Ascending aorta (tissue), 2 donors: ENCODE measurements around the gene KCTD2. TPM values are rescaled to one million over a fixed set of nuclear protein-coding genes. Genes with fewer than 3 reads are reported as not detected.
A peak's percentile ranks its signal among the peaks of the same experiment; 100 is the strongest.

Source experiments
- DNase-seq, 2 donors: peaks; one replicate each; pipeline ENCODE4 v3.0.0-alpha.2; 2019; ENCODE audit warnings: low spot score in 2 of 2
- H3K27ac ChIP-seq, 2 donors: fragments of 200-600 bp; sonication (generic); one replicate each; pipeline ENCODE4 v1.5.1; 2016 to 2017; ENCODE audit warnings: mild to moderate bottlenecking in 1 of 2
- H3K27me3 ChIP-seq: fragments of 200-600 bp; sonication (generic); one replicate; pipeline ENCODE4 v1.5.1; 2017
- H3K36me3 ChIP-seq, 2 donors: fragments of 200-600 bp; sonication (generic); one replicate each; pipeline ENCODE4 v1.5.1; 2016
- H3K4me1 ChIP-seq, 2 donors: fragments of 200-600 bp; sonication (generic); one replicate each; pipeline ENCODE4 v1.5.1; 2016 to 2017; ENCODE audit warnings: mild to moderate bottlenecking in 1 of 2
- H3K4me3 ChIP-seq, 2 donors: fragments of 200-600 bp; sonication (generic); one replicate each; pipeline ENCODE4 v1.5.1; 2016 to 2017; ENCODE audit warnings: mild to moderate bottlenecking in 1 of 2
- H3K9me3 ChIP-seq, 2 donors: fragments of 200-600 bp; sonication (generic); one replicate each; pipeline ENCODE4 v1.5.1; 2016
- CTCF ChIP-seq, 3 experiments: fragments of 200-600 bp in 2 of 3; fragments of 450-650 bp in 1 of 3; sonication (generic) in 2 of 3; IDR thresholded peaks; one replicate each; pipeline ENCODE4 v1.5.1; 2016 to 2019; ENCODE audit warnings: antibody characterized with exemption in 3 of 3, mild to moderate bottlenecking in 1 of 3, moderate library complexity in 1 of 3
- intact Hi-C: fragments of 100-400 bp; cut with DNase I; formaldehyde crosslinking; loops from one replicate; pipeline ENCODE4 v1.15.1; 2023
- total RNA-seq: library from RNA; depleted of rRNA; stranded (reverse); fragments of >200 nt; gene quantifications from one replicate; pipeline ENCODE4 v1.1.0, GENCODE V29; 2016

The KCTD2 gene, protein sequence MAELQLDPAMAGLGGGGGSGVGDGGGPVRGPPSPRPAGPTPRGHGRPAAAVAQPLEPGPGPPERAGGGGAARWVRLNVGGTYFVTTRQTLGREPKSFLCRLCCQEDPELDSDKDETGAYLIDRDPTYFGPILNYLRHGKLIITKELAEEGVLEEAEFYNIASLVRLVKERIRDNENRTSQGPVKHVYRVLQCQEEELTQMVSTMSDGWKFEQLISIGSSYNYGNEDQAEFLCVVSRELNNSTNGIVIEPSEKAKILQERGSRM
- 31.4 TPM for total RNA-seq

DNA sequence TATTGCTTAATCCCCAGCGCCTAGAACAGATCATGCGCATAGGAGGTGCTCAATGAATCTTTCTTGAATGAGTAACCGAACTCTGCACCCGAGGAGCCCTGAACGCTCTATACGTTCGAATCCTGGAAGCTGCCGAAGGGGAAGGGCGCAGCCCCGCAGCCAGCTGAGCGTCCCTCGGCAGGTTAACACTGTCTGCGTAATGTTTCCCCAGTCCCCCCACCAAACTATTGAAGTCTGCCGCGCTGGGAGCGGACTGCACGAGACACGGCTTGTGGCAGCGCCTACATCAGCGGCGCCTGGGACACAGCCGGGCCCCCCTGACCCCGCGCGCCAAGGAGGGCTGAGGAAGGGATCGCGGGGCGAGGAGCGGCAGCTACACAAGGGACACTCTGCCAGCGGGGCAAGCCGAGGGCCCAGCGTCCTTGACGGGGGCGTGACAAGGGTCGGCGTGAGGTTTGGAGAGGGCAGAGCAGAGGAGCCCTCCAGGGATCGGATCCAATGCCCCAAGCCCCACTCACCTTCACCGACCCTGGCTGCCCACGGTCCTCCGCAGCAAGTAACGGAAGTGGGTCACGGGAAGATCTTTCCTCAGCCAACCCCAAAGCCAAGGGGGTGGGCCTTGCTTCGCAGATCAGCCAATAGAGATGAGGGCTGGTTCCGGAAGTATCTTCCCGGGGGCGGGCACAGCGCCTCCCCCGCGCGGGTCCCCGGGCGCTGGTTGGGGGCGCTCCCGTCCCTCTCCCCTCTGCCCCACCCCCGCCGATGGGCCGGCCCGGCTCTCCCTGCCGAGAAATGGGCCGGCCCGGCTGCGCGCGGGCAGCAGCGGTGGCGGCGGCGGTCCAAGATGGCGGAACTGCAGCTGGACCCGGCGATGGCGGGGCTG, at the start of gene KCTD2, which contains the start of gene ATP5PD:
Gene KCTD2, plus strand, starts transcription at position 819 of the 883 bp plus-strand sequence. Its CDS starts 26 bp downstream, at position 845.
Gene ATP5PD, minus strand, starts transcription at position 563 of the 883 bp plus-strand sequence. CDS start 4,319 bp downstream, outside the sequence.
- intact Hi-C loops = loop anchor here (1.0 to 2.0 kb wide), 5 partner anchors 11 to 359 kb away; partner anchors contain the start of genes ARMC7, CDR2L, GRB2 and NUP85
- DNase-seq = peak; percentile 88 to 98
- Histone ChIP-seq H3K27me3 (no peaks in the 10 kb centered on the region), H3K27ac (peak within 1 kb of the TSS; percentile 90), H3K4me1 (peaks cover 9 to 13% of the 10 kb centered on the region in 2 donors), H3K4me3 (peak within 1 kb of the TSS; percentile 64 to 74), H3K9me3 (no peaks in the 10 kb centered on the region), H3K36me3 (peaks cover 4 to 15% of the 10 kb centered on the region in 2 donors)
- no peak for TF ChIP-seq CTCF (IDR thresholded peaks at IDR 0.05)

GRCh38 chr17:74998783-74999182, 48.2 kb upstream of the KCTD2 start:
- H3K4me1 ChIP-seq = no peaks in the 10 kb centered on the region
- no peak overlapping the region for H3K27ac ChIP-seq
- no peaks in the 10 kb centered on the region for H3K9me3 ChIP-seq
- H3K36me3 ChIP-seq = peaks cover 32 to 43% of the 10 kb centered on the region in 2 donors
- H3K4me3 ChIP-seq = no peak overlapping the region
- DNase-seq = no peak
- intact Hi-C loops = no loop called here
- TF ChIP-seq CTCF (IDR thresholded peaks at IDR 0.05) = no peak
- no peaks in the 10 kb centered on the region for H3K27me3 ChIP-seq

- TF ChIP-seq CTCF (IDR thresholded peaks at IDR 0.05) = no peak
These were observed 47.5 kb upstream of the KCTD2 start for GRCh38 chr17:74999523-74999922.

DNA sequence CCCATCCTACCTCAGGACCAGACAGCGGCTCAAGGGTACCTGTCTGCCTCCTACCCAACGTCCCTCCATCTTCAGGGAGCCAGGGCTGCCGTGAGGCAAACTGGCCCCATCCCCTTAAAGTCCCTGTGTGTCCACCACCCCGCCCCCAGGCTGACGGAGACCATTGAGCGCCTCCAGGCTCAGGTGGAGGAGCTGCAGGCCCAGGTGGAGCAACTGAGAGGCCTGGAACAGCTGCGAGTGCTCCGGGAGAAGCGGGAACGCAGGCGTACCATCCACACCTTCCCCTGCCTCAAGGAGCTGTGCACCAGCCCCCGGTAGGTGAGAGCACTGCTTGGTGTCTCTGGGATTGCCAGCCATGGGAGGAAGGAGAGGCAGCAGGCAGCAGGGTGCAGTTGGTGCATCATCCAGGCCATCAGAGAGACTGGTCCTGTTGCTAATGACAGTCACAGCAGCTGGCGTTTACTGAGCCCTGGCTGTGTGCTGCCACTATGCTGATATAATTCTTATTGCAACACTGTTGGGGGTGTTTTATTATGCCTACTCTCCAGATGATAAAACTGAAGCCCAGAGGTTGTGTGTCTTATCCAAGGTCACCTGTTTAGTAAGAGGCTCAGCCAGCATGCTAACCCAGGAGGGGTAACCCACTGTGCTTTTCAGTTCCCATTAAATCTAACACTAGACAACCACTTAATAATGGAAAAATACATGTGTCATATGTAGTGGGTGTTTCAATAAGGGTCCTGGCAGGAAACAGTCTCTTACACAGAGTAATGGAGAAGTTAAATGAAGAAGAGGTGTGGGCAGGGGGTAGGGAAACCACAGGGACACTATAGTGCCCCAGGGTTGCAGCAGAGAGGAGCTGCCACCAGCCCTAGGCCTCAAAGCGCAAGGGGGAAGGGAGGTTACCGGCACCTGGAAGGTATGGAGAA, 44.8 kb upstream of the KCTD2 start:
- Histone ChIP-seq H3K4me1 (no peaks in the 10 kb centered on the region), H3K27me3 (no peaks in the 10 kb centered on the region), H3K9me3 (no peaks in the 10 kb centered on the region), H3K36me3 (peaks cover 47 to 58% of the 10 kb centered on the region in 2 donors), H3K27ac (no peak overlapping the region), H3K4me3 (no peak overlapping the region)
- no peak for DNase-seq
- TF ChIP-seq CTCF (IDR thresholded peaks at IDR 0.05) = no peak
- intact Hi-C loops = no loop called here

More at GRCh38 chr17:74999523-74999922, 47.5 kb upstream of the KCTD2 start:
- no peaks in the 10 kb centered on the region for H3K4me1 ChIP-seq
- DNase-seq = no peak
- no peaks in the 10 kb centered on the region for H3K27me3 ChIP-seq
- no peak overlapping the region for H3K27ac ChIP-seq
- H3K36me3 ChIP-seq = peaks cover 39 to 49% of the 10 kb centered on the region in 2 donors
- no peak overlapping the region for H3K4me3 ChIP-seq
- H3K9me3 ChIP-seq = no peaks in the 10 kb centered on the region
- intact Hi-C loops = no loop called here
